K562 (cell line): ENCODE results near the gene HJV. TPM values are rescaled to one million over a fixed set of nuclear protein-coding genes. Genes with fewer than 3 reads are reported as not detected.
A peak's percentile ranks its signal among the peaks of the same experiment; 100 is the strongest.

Experiments used
- ATAC-seq: fragments of 200-7000 bp; cut with Tn5 transposase; 3 replicates; pipeline ENCODE4 v1.9.1; 2020; ENCODE audit warnings: moderate library complexity
- BruUV-seq: library from RNA; stranded (reverse); fragments of 400-500 nt; replicated peaks from 2 replicates; lab custom pipeline; 2021; lab: Mats Ljungman, UMichigan
- CTCF ChIA-PET: fragments of 300-600 bp; formaldehyde crosslinking; extraction: SDS; loops from one replicate; lab custom pipeline; 2021; ENCODE audit warnings: low intra/inter-chr PET ratio; lab: Yijun Ruan, JAX
- POLR2A ChIA-PET: fragments of 300-600, 350-650 bp; sonication (Branson Sonifier 250); formaldehyde crosslinking; extraction: SDS; loops from one replicate; lab custom pipeline; 2021; ENCODE audit warnings: antibody characterized with exemption, inconsistent platforms; lab: Yijun Ruan, JAX
- DNase-seq, 4 experiments: peaks; one replicate each; pipeline versions ENCODE4 v3.0.0 to v3.0.0-alpha.2; 2011 to 2018; ENCODE audit warnings: low spot score in 3 of 4, mixed read lengths in 3 of 4; ENCODE audit errors: extremely low read depth in 1 of 4
- FAIRE-seq: peaks from 2 replicates; lab custom pipeline; 2011; peaks lifted over from hg19 to GRCh38; lab: Jason Lieb, UNC
- H2AFZ ChIP-seq: 2 replicates; pipeline ENCODE4 v1.6.0; 2011; ENCODE audit warnings: low read depth, low read length, control low read depth, inconsistent platforms
- H3K27ac ChIP-seq: fragments of 200-600 bp; 3 replicates; pipeline ENCODE4 v1.8.0; 2011; ENCODE audit warnings: low read depth, mild to moderate bottlenecking, control low read depth, inconsistent platforms, low read length, moderate library complexity, mixed read lengths; ENCODE audit errors: extremely low read depth
- H3K27me3 ChIP-seq, 2 experiments: fragments of 300-600 bp in 1 of 2; 2 replicates in 1 of 2; 3 replicates in 1 of 2; pipeline versions ENCODE4 v1.6.0 to v1.8.0; 2011; ENCODE audit warnings: inconsistent platforms in 2 of 2, low read length in 2 of 2, mild to moderate bottlenecking in 1 of 2, mixed read lengths in 1 of 2, moderate library complexity in 1 of 2; ENCODE audit not compliant: control insufficient read depth in 2 of 2, insufficient read depth in 2 of 2
- H3K36me3 ChIP-seq: fragments of 300-600 bp; 3 replicates; pipeline ENCODE4 v1.8.0; 2011; ENCODE audit warnings: mild to moderate bottlenecking, low read length, inconsistent platforms; ENCODE audit not compliant: control insufficient read depth, insufficient read depth
- H3K4me1 ChIP-seq, 2 experiments: fragments of 200-600 bp in 1 of 2; replicated peaks in 1 of 2; 2 replicates in 1 of 2; 3 replicates in 1 of 2; pipeline versions ENCODE4 v1.5.1 to v1.8.0; 2011; ENCODE audit warnings: inconsistent platforms in 2 of 2, low read length in 2 of 2, mild to moderate bottlenecking in 1 of 2, mixed read lengths in 1 of 2, moderate library complexity in 1 of 2; ENCODE audit not compliant: control insufficient read depth in 2 of 2, insufficient read depth in 2 of 2
- H3K4me2 ChIP-seq: 2 replicates; pipeline ENCODE4 v1.6.1; 2011; ENCODE audit warnings: low read length, control low read depth, inconsistent platforms, mixed read lengths; ENCODE audit not compliant: insufficient read depth
- H3K4me3 ChIP-seq: fragments of 200-600 bp; sonication (generic), shearing (Covaris generic); 2 replicates; pipeline ENCODE4 v1.5.1; 2016; ENCODE audit warnings: control low read depth, inconsistent platforms
- H3K79me2 ChIP-seq: fragments of 200-600 bp; 3 replicates; pipeline ENCODE4 v1.8.0; 2011; ENCODE audit warnings: low read length, inconsistent platforms; ENCODE audit not compliant: control insufficient read depth, insufficient read depth
- H3K9ac ChIP-seq, 2 experiments: 2 replicates each; pipeline versions ENCODE4 v1.6.0 to v1.6.1; 2011; ENCODE audit warnings: low read depth in 2 of 2, low read length in 2 of 2, control low read depth in 1 of 2, inconsistent platforms in 1 of 2, mild to moderate bottlenecking in 1 of 2, mixed read lengths in 1 of 2; ENCODE audit not compliant: insufficient read depth in 1 of 2
- H3K9me1 ChIP-seq: one replicate; pipeline ENCODE4 v1.6.0; 2011; ENCODE audit warnings: inconsistent platforms, mild to moderate bottlenecking, low read length, moderate library complexity; ENCODE audit not compliant: control insufficient read depth, insufficient read depth
- H3K9me3 ChIP-seq: replicated peaks from 2 replicates; pipeline ENCODE4 v1.5.1; 2011; ENCODE audit warnings: low read depth, low read length, inconsistent platforms; ENCODE audit not compliant: control insufficient read depth, insufficient read depth
- H4K20me1 ChIP-seq: replicated peaks from 2 replicates; pipeline ENCODE4 v1.6.1; 2011; ENCODE audit warnings: low read length, inconsistent platforms, mixed read lengths; ENCODE audit not compliant: control insufficient read depth, insufficient read depth
- ADNP ChIP-seq: fragments of 200-800 bp; sonication (Bioruptor generic); IDR thresholded peaks from 2 replicates; pipeline ENCODE4 v1.6.1; 2016; ENCODE audit warnings: missing genetic modification characterization, missing compliant biosample characterization
- HDAC8 ChIP-seq: fragments of 450-650 bp; IDR thresholded peaks from 2 replicates; pipeline ENCODE4 v1.6.1; 2016; ENCODE audit warnings: mild to moderate bottlenecking, missing genetic modification characterization, moderate library complexity, missing compliant biosample characterization
- HIVEP1 ChIP-seq: fragments of 250-450 bp; sonication (Bioruptor Pico); IDR thresholded peaks from 2 replicates; pipeline ENCODE4 v1.4.0; 2020; ENCODE audit warnings: mild to moderate bottlenecking
- MCM2 ChIP-seq: fragments of 450-650 bp; IDR thresholded peaks from 2 replicates; pipeline ENCODE4 v1.6.1; 2017; ENCODE audit warnings: low read depth, mild to moderate bottlenecking
- SIRT6 ChIP-seq: IDR thresholded peaks from one replicate; pipeline ENCODE4 v1.6.1; 2012; ENCODE audit warnings: low read depth, mild to moderate bottlenecking, control low read depth, inconsistent platforms, low read length, moderate library complexity
- TFAP4 ChIP-seq: sonication (generic); formaldehyde crosslinking; IDR thresholded peaks from 2 replicates; pipeline ENCODE4 v1.8.0; 2022; ENCODE audit warnings: missing genetic modification reagents, mild to moderate bottlenecking, moderate library complexity, borderline replicate concordance
- TRIM25 ChIP-seq: fragments of 450-650 bp; IDR thresholded peaks from 2 replicates; pipeline ENCODE4 v1.7.0; 2016; ENCODE audit warnings: borderline replicate concordance
- ZC3H4 ChIP-seq: sonication (generic); formaldehyde crosslinking; IDR thresholded peaks from 2 replicates; pipeline ENCODE4 v1.9.0; 2021; ENCODE audit warnings: missing genetic modification reagents, borderline replicate concordance
- ZNF140 ChIP-seq: fragments of 250-450 bp; sonication (Bioruptor Pico); IDR thresholded peaks from 2 replicates; pipeline ENCODE4 v1.8.0; 2021; ENCODE audit warnings: moderate library complexity, mild to moderate bottlenecking, inconsistent platforms
- ZNF274 ChIP-seq: IDR thresholded peaks from 2 replicates; pipeline ENCODE4 v1.6.1; 2011; ENCODE audit warnings: low read depth, mild to moderate bottlenecking, low read length, moderate library complexity, borderline replicate concordance
- ZZZ3 ChIP-seq: fragments of 450-650 bp; IDR thresholded peaks from 2 replicates; pipeline ENCODE4 v1.6.1; 2016; ENCODE audit warnings: antibody characterized with exemption, mild to moderate bottlenecking, moderate library complexity
- WGBS: fragments of 100-300 bp; shearing (Covaris generic); methylation state at CpG from one replicate; pipeline ENCODE4 v1.1.6; 2016; ENCODE audit warnings: low coverage, mixed read lengths; ENCODE audit not compliant: insufficient coverage; ENCODE audit errors: missing lambda C conversion rate; 5-methylcytosine and 5-hydroxymethylcytosine counted together
- in situ Hi-C: fragments of 300-500 bp; cut with MboI; formaldehyde crosslinking; loops from 4 replicates; pipeline ENCODE4 v1.15.0; 2018; ENCODE audit warnings: inconsistent platforms, mixed read lengths
- intact Hi-C: fragments of 100-400 bp; cut with micrococcal nuclease; formaldehyde crosslinking; loops from 2 replicates; pipeline ENCODE4 v1.14.2; 2022
- polyA plus RNA-seq, 8 experiments: library from polyadenylated mRNA; depleted of rRNA in 4 of 8; stranded (reverse) in 5 of 8; unstranded in 3 of 8; fragments of >200 nt; fragmentation: Nextera tagmentation in 2 of 8; fragmentation: Illumina TruSeq in 1 of 8; extraction: Ambion mirVana in 2 of 8; extraction: Trizol in 1 of 8; gene quantifications; 2 replicates each; pipeline versions ENCODE4 v1.2.1 to v1.2.3, GENCODE V29; 2011 to 2014; ENCODE audit warnings: inconsistent platforms in 1 of 8, missing spikeins in 1 of 8
- total RNA-seq, 7 experiments: library from RNA; depleted of rRNA in 6 of 7; stranded (reverse); fragments of >200 nt in 6 of 7; fragmentation: Illumina TruSeq in 2 of 7; extraction: Trizol in 2 of 7; gene quantifications; 2 replicates each; pipeline versions ENCODE4 v1.2.1 to v1.2.3, GENCODE V29; 2011 to 2021; ENCODE audit warnings: low replicate concordance in 1 of 7
- TF ChIP-seq, protein P1 (sequence below): sonication (generic); formaldehyde crosslinking; IDR thresholded peaks from 2 replicates; pipeline ENCODE4 v1.8.1; 2023; ENCODE audit warnings: mild to moderate bottlenecking, missing genetic modification reagents
- TF ChIP-seq, protein P2 (sequence below): sonication (generic); formaldehyde crosslinking; IDR thresholded peaks from 2 replicates; pipeline ENCODE4 v1.8.0; 2022; ENCODE audit warnings: mild to moderate bottlenecking, missing genetic modification reagents

Gene HJV
- total and polyA plus RNA-seq, 9 of the 15 experiments (the other 6 are each of a cell fraction or from before 2014, with no cell fraction given) = 1.0 to 6.6 (median 2.4) TPM

GRCh38 chr1:146051452-146051851 is 29.9 kb upstream of the HJV start:
- DNase-seq = no peak
- BruUV-seq = no TSS peak
- POLR2A ChIA-PET = interaction anchor here (0.6 to 7.8 kb wide), 27 partner anchors 8 to 1033 kb away, joined by 3 to 183 read pairs (median 5); partner anchors contain the start of genes ANKRD34A, ANKRD35, HJV and LIX1L
- peak overlapping the region; percentile 36; the same call in 1 of the 2 replicates for H2AFZ ChIP-seq
- H3K4me2 ChIP-seq = peak overlapping the region; percentile 51
- H4K20me1 ChIP-seq = no peaks in the 10 kb centered on the region
- no peaks in the 10 kb centered on the region for H3K9me3 ChIP-seq
- WGBS = 8% methylated on average over 12 of the region's 15 CpGs
- H3K9me1 ChIP-seq = no peaks in the 10 kb centered on the region
- in situ Hi-C loops = loop anchor here (10.0 kb wide), 1 partner anchor 953 kb away; no protein-coding TSS in a partner anchor
- ATAC-seq = no peak
- peak overlapping the region; percentile 59 to 85; a peak in 3 of 4 replicates for H3K9ac ChIP-seq
- H3K27me3 ChIP-seq = no peaks in the 10 kb centered on the region
- H3K36me3 ChIP-seq = no peaks in the 10 kb centered on the region
- H3K79me2 ChIP-seq = no peaks in the 10 kb centered on the region
- H3K4me1 ChIP-seq = peaks cover 5 to 8% of the 10 kb centered on the region in 2 experiments; a peak in 4 of 5 replicates
- CTCF ChIA-PET = no interaction called here
- peak overlapping the region; percentile 95 for H3K27ac ChIP-seq
- intact Hi-C loops = no loop called here
- FAIRE-seq = no peak
- H3K4me3 ChIP-seq = 0 out of 2 replicates have a peak overlapping the region, but pooled peaks have one; percentile 20
- TF ChIP-seq, protein P1, sequence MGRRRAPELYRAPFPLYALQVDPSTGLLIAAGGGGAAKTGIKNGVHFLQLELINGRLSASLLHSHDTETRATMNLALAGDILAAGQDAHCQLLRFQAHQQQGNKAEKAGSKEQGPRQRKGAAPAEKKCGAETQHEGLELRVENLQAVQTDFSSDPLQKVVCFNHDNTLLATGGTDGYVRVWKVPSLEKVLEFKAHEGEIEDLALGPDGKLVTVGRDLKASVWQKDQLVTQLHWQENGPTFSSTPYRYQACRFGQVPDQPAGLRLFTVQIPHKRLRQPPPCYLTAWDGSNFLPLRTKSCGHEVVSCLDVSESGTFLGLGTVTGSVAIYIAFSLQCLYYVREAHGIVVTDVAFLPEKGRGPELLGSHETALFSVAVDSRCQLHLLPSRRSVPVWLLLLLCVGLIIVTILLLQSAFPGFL = peak; percentile 95
- TF ChIP-seq ZZZ3 (no peak), TFAP4 (0 out of 2 replicates have a peak, but pooled peaks have one; percentile 12), ZC3H4 (CRISPR knock-in tag) (no peak), TRIM25 (0 out of 2 replicates have a peak, but pooled peaks have one; percentile 87), ZNF274 (peak; percentile 18; the same call in 1 of the 2 replicates), MCM2 (no peak), ZNF140 (no peak), ADNP (tag) (peak; percentile 58), HIVEP1 (0 out of 2 replicates have a peak, but pooled peaks have one; percentile 1), HDAC8 (no peak), SIRT6 (no peak)
- TF ChIP-seq, protein P2, sequence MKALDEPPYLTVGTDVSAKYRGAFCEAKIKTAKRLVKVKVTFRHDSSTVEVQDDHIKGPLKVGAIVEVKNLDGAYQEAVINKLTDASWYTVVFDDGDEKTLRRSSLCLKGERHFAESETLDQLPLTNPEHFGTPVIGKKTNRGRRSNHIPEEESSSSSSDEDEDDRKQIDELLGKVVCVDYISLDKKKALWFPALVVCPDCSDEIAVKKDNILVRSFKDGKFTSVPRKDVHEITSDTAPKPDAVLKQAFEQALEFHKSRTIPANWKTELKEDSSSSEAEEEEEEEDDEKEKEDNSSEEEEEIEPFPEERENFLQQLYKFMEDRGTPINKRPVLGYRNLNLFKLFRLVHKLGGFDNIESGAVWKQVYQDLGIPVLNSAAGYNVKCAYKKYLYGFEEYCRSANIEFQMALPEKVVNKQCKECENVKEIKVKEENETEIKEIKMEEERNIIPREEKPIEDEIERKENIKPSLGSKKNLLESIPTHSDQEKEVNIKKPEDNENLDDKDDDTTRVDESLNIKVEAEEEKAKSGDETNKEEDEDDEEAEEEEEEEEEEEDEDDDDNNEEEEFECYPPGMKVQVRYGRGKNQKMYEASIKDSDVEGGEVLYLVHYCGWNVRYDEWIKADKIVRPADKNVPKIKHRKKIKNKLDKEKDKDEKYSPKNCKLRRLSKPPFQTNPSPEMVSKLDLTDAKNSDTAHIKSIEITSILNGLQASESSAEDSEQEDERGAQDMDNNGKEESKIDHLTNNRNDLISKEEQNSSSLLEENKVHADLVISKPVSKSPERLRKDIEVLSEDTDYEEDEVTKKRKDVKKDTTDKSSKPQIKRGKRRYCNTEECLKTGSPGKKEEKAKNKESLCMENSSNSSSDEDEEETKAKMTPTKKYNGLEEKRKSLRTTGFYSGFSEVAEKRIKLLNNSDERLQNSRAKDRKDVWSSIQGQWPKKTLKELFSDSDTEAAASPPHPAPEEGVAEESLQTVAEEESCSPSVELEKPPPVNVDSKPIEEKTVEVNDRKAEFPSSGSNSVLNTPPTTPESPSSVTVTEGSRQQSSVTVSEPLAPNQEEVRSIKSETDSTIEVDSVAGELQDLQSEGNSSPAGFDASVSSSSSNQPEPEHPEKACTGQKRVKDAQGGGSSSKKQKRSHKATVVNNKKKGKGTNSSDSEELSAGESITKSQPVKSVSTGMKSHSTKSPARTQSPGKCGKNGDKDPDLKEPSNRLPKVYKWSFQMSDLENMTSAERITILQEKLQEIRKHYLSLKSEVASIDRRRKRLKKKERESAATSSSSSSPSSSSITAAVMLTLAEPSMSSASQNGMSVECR (CRISPR knock-in tag) = 0 out of 2 replicates have a peak, but pooled peaks have one; percentile 58
